RWPE2 (cell line): ENCODE results near the gene ARHGAP15.

Experiments
- ATAC-seq: fragments of 200-7000 bp; cut with Tn5 transposase; 3 replicates; pipeline ENCODE4 v1.9.1; 2021; ENCODE audit warnings: low read depth
- DNase-seq: peaks from one replicate; pipeline ENCODE4 v3.0.0-alpha.2; 2020; ENCODE audit warnings: low spot score
- H3K27ac ChIP-seq: fragments of 450-650 bp; 2 replicates; pipeline ENCODE4 v1.5.1; 2017; ENCODE audit warnings: mild to moderate bottlenecking; ENCODE audit not compliant: poor library complexity, severe bottlenecking
- H3K27me3 ChIP-seq: fragments of 250-450 bp; sonication (Bioruptor Pico); 2 replicates; pipeline ENCODE4 v1.5.1; 2021; ENCODE audit warnings: mild to moderate bottlenecking, moderate library complexity; ENCODE audit not compliant: insufficient read depth, poor library complexity, severe bottlenecking
- H3K36me3 ChIP-seq: fragments of 250-450 bp; sonication (Bioruptor Pico); 2 replicates; pipeline ENCODE4 v1.5.1; 2020; ENCODE audit warnings: low read depth, mild to moderate bottlenecking, moderate library complexity
- H3K4me1 ChIP-seq: fragments of 250-450 bp; sonication (Bioruptor Pico); 2 replicates; pipeline ENCODE4 v1.5.1; 2021; ENCODE audit warnings: mild to moderate bottlenecking, moderate library complexity; ENCODE audit not compliant: insufficient read depth, poor library complexity, severe bottlenecking
- H3K4me3 ChIP-seq: fragments of 250-450 bp; sonication (Bioruptor Pico); 2 replicates; pipeline ENCODE4 v1.5.1; 2021; ENCODE audit warnings: mild to moderate bottlenecking, moderate library complexity; ENCODE audit not compliant: severe bottlenecking
- H3K9me3 ChIP-seq: fragments of 250-450 bp; sonication (Bioruptor Pico); 2 replicates; pipeline ENCODE4 v1.5.1; 2021; ENCODE audit warnings: mild to moderate bottlenecking, moderate library complexity; ENCODE audit not compliant: severe bottlenecking
- CTCF ChIP-seq: fragments of 450-650 bp; IDR thresholded peaks from one replicate; pipeline ENCODE4 v1.5.1; 2017; ENCODE audit warnings: mild to moderate bottlenecking, moderate library complexity; ENCODE audit not compliant: poor library complexity, severe bottlenecking

Gene ARHGAP15

GRCh38 chr2:143499061-143499460 is 369.8 kb downstream of the ARHGAP15 start:
- no peaks in the 10 kb centered on the region for H3K9me3 ChIP-seq
- TF ChIP-seq CTCF, result no peak
- DNase-seq (no peak), ATAC-seq (no peak)
- no peak overlapping the region for H3K27ac ChIP-seq
- H3K27me3 ChIP-seq, result no peaks in the 10 kb centered on the region
- no peaks in the 10 kb centered on the region for H3K4me1 ChIP-seq
- no peaks in the 10 kb centered on the region for H3K36me3 ChIP-seq
- H3K4me3 ChIP-seq, result no peak overlapping the region

GRCh38 chr2:143501106-143501676 is 372.0 kb downstream of the ARHGAP15 start:
- ATAC-seq (no peak), DNase-seq (no peak)
- Histone ChIP-seq H3K27me3 (no peaks in the 10 kb centered on the region), H3K27ac (no peak overlapping the region), H3K36me3 (no peaks in the 10 kb centered on the region), H3K9me3 (no peaks in the 10 kb centered on the region), H3K4me3 (no peak overlapping the region), H3K4me1 (no peaks in the 10 kb centered on the region)
- TF ChIP-seq CTCF, result no peak

GRCh38 chr2:143503280-143503679 is 374.1 kb downstream of the ARHGAP15 start:
- H3K4me1 ChIP-seq, result no peaks in the 10 kb centered on the region
- no peak for DNase-seq
- H3K36me3 ChIP-seq, result no peaks in the 10 kb centered on the region
- no peak for ATAC-seq
- TF ChIP-seq CTCF, result no peak
- no peak overlapping the region for H3K27ac ChIP-seq
- H3K27me3 ChIP-seq, result no peaks in the 10 kb centered on the region
- no peak overlapping the region for H3K4me3 ChIP-seq
- no peaks in the 10 kb centered on the region for H3K9me3 ChIP-seq

GRCh38 chr2:143504397-143504796 is 375.2 kb downstream of the ARHGAP15 start:
- H3K4me3 ChIP-seq, result no peak overlapping the region
- no peaks in the 10 kb centered on the region for H3K27me3 ChIP-seq
- H3K4me1 ChIP-seq, result no peaks in the 10 kb centered on the region
- no peaks in the 10 kb centered on the region for H3K9me3 ChIP-seq
- no peak for DNase-seq
- ATAC-seq, result no peak
- no peaks in the 10 kb centered on the region for H3K36me3 ChIP-seq
- TF ChIP-seq CTCF, result no peak
- no peak overlapping the region for H3K27ac ChIP-seq

- H3K36me3 ChIP-seq, result no peaks in the 10 kb centered on the region
- no peaks in the 10 kb centered on the region for H3K27me3 ChIP-seq
- ATAC-seq (no peak), DNase-seq (no peak)
- no peak for TF ChIP-seq CTCF
- H3K4me1 ChIP-seq, result no peaks in the 10 kb centered on the region
- no peak overlapping the region for H3K4me3 ChIP-seq
- H3K9me3 ChIP-seq, result no peaks in the 10 kb centered on the region
- H3K27ac ChIP-seq, result no peak overlapping the region
These were observed 376.3 kb downstream of the ARHGAP15 start for GRCh38 chr2:143505542-143505941.
